ENCODE data around the gene CD200R1.
"Not testable (repeated sequence)": the region's sequence is repeated elsewhere in the genome, so short reads cannot be mapped to it uniquely, and the experiment has no call there.

CD200R1 gene

GRCh38 chr3:112973325-112974177, 1.4 kb downstream of the CD200R1 start:
- DNase-seq (ENCODE audit: low read depth) = no peak

GRCh38 chr3:112972158-112972557, 2.7 kb downstream of the CD200R1 start:
- DNase-seq (ENCODE audit: low read depth) = no peak

- no peak for DNase-seq (ENCODE audit: low read depth)
These were observed 7.1 kb downstream of the CD200R1 start for GRCh38 chr3:112967828-112968227.

- no peak for DNase-seq (ENCODE audit: low read depth)
These were observed 7.5 kb downstream of the CD200R1 start for GRCh38 chr3:112967425-112967824.

GRCh38 chr3:112966633-112967032, 8.3 kb downstream of the CD200R1 start:
- no peak for DNase-seq (ENCODE audit: low read depth)

GRCh38 chr3:112965656-112966055, 9.2 kb downstream of the CD200R1 start:
- DNase-seq (ENCODE audit: low read depth) = no peak

GRCh38 chr3:112963683-112964082, 11.2 kb downstream of the CD200R1 start:
- no peak for DNase-seq (ENCODE audit: low read depth)

GRCh38 chr3:112958811-112959560, 15.9 kb downstream of the CD200R1 start:
- DNase-seq (ENCODE audit: low read depth) = no peak

GRCh38 chr3:112956351-112956750, 18.6 kb downstream of the CD200R1 start:
- DNase-seq (ENCODE audit: low read depth) = no peak

GRCh38 chr3:112948346-112948838, 26.5 kb downstream of the CD200R1 start:
- DNase-seq (ENCODE audit: low read depth) = no peak

GRCh38 chr3:112931736-112932521, 43.0 kb downstream of the CD200R1 start:
- no peak for DNase-seq (ENCODE audit: low read depth)

GRCh38 chr3:112930771-112931170, 44.1 kb downstream of the CD200R1 start:
- no peak for DNase-seq (ENCODE audit: low read depth)

GRCh38 chr3:112925969-112926368, 48.9 kb downstream of the CD200R1 start:
- DNase-seq (ENCODE audit: low read depth) = no peak

GRCh38 chr3:112925560-112925959, 49.3 kb downstream of the CD200R1 start:
- DNase-seq (ENCODE audit: low read depth) = no peak

- DNase-seq (ENCODE audit: low read depth) = not testable (repeated sequence)
These were observed 55.4 kb downstream of the CD200R1 start for GRCh38 chr3:112919541-112919940.

- no peak for DNase-seq (ENCODE audit: low read depth)
These were observed 66.7 kb downstream of the CD200R1 start for GRCh38 chr3:112908252-112908651.

GRCh38 chr3:112904786-112905185, 70.1 kb downstream of the CD200R1 start:
- DNase-seq (ENCODE audit: low read depth) = no peak

GRCh38 chr3:112900113-112900512, 74.8 kb downstream of the CD200R1 start:
- DNase-seq (ENCODE audit: low read depth) = no peak

- no peak for DNase-seq (ENCODE audit: low read depth)
These were observed 77.1 kb downstream of the CD200R1 start for GRCh38 chr3:112897791-112898190.

- no peak for DNase-seq (ENCODE audit: low read depth)
These were observed 80.6 kb downstream of the CD200R1 start for GRCh38 chr3:112894258-112894657.

- DNase-seq (ENCODE audit: low read depth) = no peak
These were observed 85.5 kb downstream of the CD200R1 start for GRCh38 chr3:112889357-112889756.

- no peak for DNase-seq (ENCODE audit: low read depth)
These were observed 86.4 kb downstream of the CD200R1 start for GRCh38 chr3:112888381-112889085.
